Loucy (cell line): Measurements from ENCODE around the gene BLACAT1.
"Not testable (repeated sequence)": the region's sequence is repeated elsewhere in the genome, so short reads cannot be mapped to it uniquely, and the experiment has no call there.

Source experiments
- H2AFZ ChIP-seq: fragments of 200-600 bp; sonication (generic); 2 replicates; pipeline ENCODE4 v1.6.0; 2016; ENCODE audit warnings: antibody characterized with exemption, mild to moderate bottlenecking, low read length, moderate library complexity
- H3F3A ChIP-seq: fragments of 200-600 bp; 2 replicates; pipeline ENCODE4 v1.6.0; 2016; ENCODE audit warnings: antibody characterized with exemption, low read depth, mild to moderate bottlenecking
- H3K27me3 ChIP-seq: fragments of 200-600 bp; sonication (generic); 2 replicates; pipeline ENCODE4 v1.6.1; 2014; ENCODE audit warnings: low read length, mild to moderate bottlenecking; ENCODE audit not compliant: insufficient read depth, poor library complexity, severe bottlenecking
- H3K36me3 ChIP-seq: fragments of 200-600 bp; sonication (generic); 2 replicates; pipeline ENCODE4 v1.6.1; 2016; ENCODE audit warnings: low read length; ENCODE audit not compliant: insufficient read depth
- H3K4me1 ChIP-seq: fragments of 200-600 bp; sonication (generic); 2 replicates; pipeline ENCODE4 v1.5.1; 2014; ENCODE audit warnings: low read length, mild to moderate bottlenecking; ENCODE audit not compliant: insufficient read depth, poor library complexity, severe bottlenecking
- H3K4me2 ChIP-seq: fragments of 200-600 bp; sonication (generic); 2 replicates; pipeline ENCODE4 v1.6.0; 2014; ENCODE audit warnings: antibody characterized with exemption, low read length, low read depth, mild to moderate bottlenecking; ENCODE audit not compliant: poor library complexity, severe bottlenecking
- H3K4me3 ChIP-seq: fragments of 200-600 bp; sonication (generic); 2 replicates; pipeline ENCODE4 v1.5.1; 2014; ENCODE audit warnings: low read length, mild to moderate bottlenecking, mixed read lengths; ENCODE audit not compliant: poor library complexity, severe bottlenecking
- H3K79me2 ChIP-seq: fragments of 200-600 bp; sonication (generic); 2 replicates; pipeline ENCODE4 v1.6.1; 2014; ENCODE audit warnings: low read length; ENCODE audit not compliant: insufficient read depth
- H3K9ac ChIP-seq: fragments of 200-600 bp; sonication (generic); 2 replicates; pipeline ENCODE4 v1.6.0; 2014; ENCODE audit warnings: mild to moderate bottlenecking, low read depth, low read length, moderate library complexity; ENCODE audit not compliant: poor library complexity, severe bottlenecking
- H3K9me2 ChIP-seq: fragments of 200-600 bp; sonication (generic); replicated peaks from 2 replicates; pipeline ENCODE4 v1.6.1; 2016; ENCODE audit warnings: low read depth, low read length, mixed read lengths
- H3K9me3 ChIP-seq: fragments of 200-600 bp; sonication (generic); 2 replicates; pipeline ENCODE4 v1.6.1; 2014; ENCODE audit warnings: mild to moderate bottlenecking, antibody characterized with exemption, low read length, low read depth; ENCODE audit not compliant: insufficient read depth
- H4K20me1 ChIP-seq: fragments of 200-600 bp; sonication (generic); 2 replicates; pipeline ENCODE4 v1.6.0; 2014; ENCODE audit warnings: antibody characterized with exemption, low read length, mild to moderate bottlenecking; ENCODE audit not compliant: insufficient read depth, poor library complexity, severe bottlenecking
- CTCF ChIP-seq: fragments of 200-600 bp; sonication (generic); conservative IDR thresholded peaks from 2 replicates; pipeline ENCODE4 v1.5.1; 2014; ENCODE audit warnings: mild to moderate bottlenecking, antibody characterized with exemption, low read length
- EZH2phosphoT487 ChIP-seq: fragments of 200-600 bp; IDR thresholded peaks from 2 replicates; pipeline ENCODE4 v1.6.1; 2018; ENCODE audit warnings: antibody characterized with exemption, mild to moderate bottlenecking, moderate library complexity, borderline replicate concordance

BLACAT1 gene

GRCh38 chr1:205480349-205480985 is 24.6 kb upstream of the BLACAT1 start:
- Histone ChIP-seq H3K9me3 (peaks cover 4% of the 10 kb centered on the region), H4K20me1 (no peaks in the 10 kb centered on the region), H3K4me3 (no peak overlapping the region), H3K4me1 (no peaks in the 10 kb centered on the region), H3K4me2 (no peak overlapping the region), H2AFZ (no peak overlapping the region), H3K36me3 (no peaks in the 10 kb centered on the region), H3K27me3 (no peaks in the 10 kb centered on the region), H3K9ac (no peak overlapping the region), H3K9me2 (no peaks in the 10 kb centered on the region), H3F3A (no peaks in the 10 kb centered on the region), H3K79me2 (no peaks in the 10 kb centered on the region)
- TF ChIP-seq CTCF (no peak), EZH2phosphoT487 (no peak)

GRCh38 chr1:205478985-205479384 is 23.1 kb upstream of the BLACAT1 start:
- H3K36me3 ChIP-seq, H3K4me2 ChIP-seq, H3K9ac ChIP-seq, H3K27me3 ChIP-seq, H4K20me1 ChIP-seq, H2AFZ ChIP-seq, H3K9me2 ChIP-seq, H3K79me2 ChIP-seq, H3K4me1 ChIP-seq, H3K4me3 ChIP-seq, H3F3A ChIP-seq: not testable (repeated sequence)
- H3K9me3 ChIP-seq: peaks cover 13% of the 10 kb centered on the region

GRCh38 chr1:205477759-205478247 is 22.0 kb upstream of the BLACAT1 start:
- Histone ChIP-seq H4K20me1 (no peaks in the 10 kb centered on the region), H3K9me2 (no peaks in the 10 kb centered on the region), H2AFZ (no peak overlapping the region), H3K79me2 (no peaks in the 10 kb centered on the region), H3K27me3 (no peaks in the 10 kb centered on the region), H3F3A (no peaks in the 10 kb centered on the region), H3K9me3 (peaks cover 13% of the 10 kb centered on the region), H3K4me3 (no peak overlapping the region), H3K9ac (no peak overlapping the region), H3K4me2 (no peak overlapping the region), H3K4me1 (no peaks in the 10 kb centered on the region), H3K36me3 (no peaks in the 10 kb centered on the region)
- TF ChIP-seq CTCF: no peak
- no peak for TF ChIP-seq EZH2phosphoT487

- H3K4me2 ChIP-seq: no peak overlapping the region
- H3K36me3 ChIP-seq: no peaks in the 10 kb centered on the region
- H3K4me1 ChIP-seq: no peaks in the 10 kb centered on the region
- no peak for TF ChIP-seq EZH2phosphoT487
- TF ChIP-seq CTCF: no peak
- no peaks in the 10 kb centered on the region for H3K9me2 ChIP-seq
- H3K79me2 ChIP-seq: no peaks in the 10 kb centered on the region
- no peak overlapping the region for H3K4me3 ChIP-seq
- H3K9ac ChIP-seq: no peak overlapping the region
- H3K9me3 ChIP-seq: peaks cover 13% of the 10 kb centered on the region
- H2AFZ ChIP-seq: no peak overlapping the region
- no peaks in the 10 kb centered on the region for H3K27me3 ChIP-seq
- no peaks in the 10 kb centered on the region for H4K20me1 ChIP-seq
- H3F3A ChIP-seq: no peaks in the 10 kb centered on the region
Measured at GRCh38 chr1:205477121-205477758, 21.4 kb upstream of the BLACAT1 start.
